HG02852 (cell line): ENCODE measurements around the gene ZNF398.

Experiments used
- ATAC-seq: cut with Tn5 transposase; IDR thresholded peaks from one replicate; pipeline ENCODE4 v1.9.1; 2021; ENCODE audit warnings: mild to moderate bottlenecking, moderate library complexity; ENCODE audit not compliant: unreplicated experiment

Gene ZNF398

GRCh38 chr7:149195180-149196150 is 48.2 kb downstream of the ZNF398 start, which contains the start of gene ZNF282:
ZNF282 (plus strand) TSS chr7:149195546; CDS start chr7:149195590, 44 bp downstream.
- peak; percentile 91 for ATAC-seq

GRCh38 chr7:149196151-149196704 is 49.0 kb downstream of the ZNF398 start:
- ATAC-seq = peak; percentile 9

GRCh38 chr7:149196705-149197171 is 49.5 kb downstream of the ZNF398 start:
- peak; percentile 5 for ATAC-seq

- ATAC-seq = no peak
Measured at GRCh38 chr7:149197675-149198074, 50.4 kb downstream of the ZNF398 start.

GRCh38 chr7:149198161-149198816 is 51.0 kb downstream of the ZNF398 start:
- no peak for ATAC-seq

- no peak for ATAC-seq
Measured at GRCh38 chr7:149199234-149199995, 52.2 kb downstream of the ZNF398 start.

- no peak for ATAC-seq
Measured at GRCh38 chr7:149202831-149203231, 55.6 kb downstream of the ZNF398 start.

- no peak for ATAC-seq
Measured at GRCh38 chr7:149205690-149206381, 58.6 kb downstream of the ZNF398 start.

- no peak for ATAC-seq
Measured at GRCh38 chr7:149207324-149208035, 60.2 kb downstream of the ZNF398 start.

- ATAC-seq = peak; percentile 88
Measured at GRCh38 chr7:149209518-149210269, 62.4 kb downstream of the ZNF398 start.

GRCh38 chr7:149210551-149210950 is 63.3 kb downstream of the ZNF398 start:
- no peak for ATAC-seq

- no peak for ATAC-seq
Measured at GRCh38 chr7:149214020-149214720, 66.9 kb downstream of the ZNF398 start.

- no peak for ATAC-seq
Measured at GRCh38 chr7:149216402-149216801, 69.1 kb downstream of the ZNF398 start.

GRCh38 chr7:149217570-149217969 is 70.3 kb downstream of the ZNF398 start:
- no peak for ATAC-seq

- no peak for ATAC-seq
Measured at GRCh38 chr7:149218469-149219420, 71.5 kb downstream of the ZNF398 start.

GRCh38 chr7:149220534-149220933 is 73.3 kb downstream of the ZNF398 start:
- ATAC-seq = no peak

GRCh38 chr7:149223176-149223575 is 75.9 kb downstream of the ZNF398 start:
- ATAC-seq = no peak
